Hair follicular keratinocyte (primary cell): Measurements from ENCODE around the gene OR4A16. TPM values are rescaled to one million over a fixed set of nuclear protein-coding genes. Genes with fewer than 3 reads are reported as not detected.

ENCODE experiments used
- total RNA-seq: library from RNA; depleted of rRNA; stranded (reverse); fragments of >200 nt; gene quantifications from 2 replicates; pipeline ENCODE4 v1.2.3, GENCODE V29; 2015

The OR4A16 gene, protein sequence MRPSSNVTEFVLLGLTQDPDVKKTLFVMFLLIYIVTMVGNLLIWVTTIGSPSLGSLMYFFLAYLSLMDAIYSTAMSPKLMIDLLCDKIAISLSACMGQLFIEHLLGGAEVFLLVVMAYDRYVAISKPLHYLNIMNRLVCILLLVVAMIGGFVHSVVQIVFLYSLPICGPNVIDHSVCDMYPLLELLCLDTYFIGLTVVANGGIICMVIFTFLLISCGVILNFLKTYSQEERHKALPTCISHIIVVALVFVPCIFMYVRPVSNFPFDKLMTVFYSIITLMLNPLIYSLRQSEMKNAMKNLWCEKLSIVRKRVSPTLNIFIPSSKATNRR
- not detected in 2 replicates for total RNA-seq

GRCh38 chr11:55342901-55343300 is at the start of gene OR4A16:
TSS of gene OR4A16 (plus strand) at chr11:55343201. CDS start at chr11:55343201, 0 bp downstream.

GRCh38 chr11:55367674-55368073 is 24.7 kb downstream of the OR4A16 start, which contains the start of gene OR4A15:
TSS of gene OR4A15 (plus strand) at chr11:55367974. CDS start at chr11:55367974, 0 bp downstream.

Other genes starting within 250 kb of the OR4A16 start
- not detected in 2 replicates for gene TRIM48, start 81.0 kb upstream of the OR4A16 start, total RNA-seq
- not detected in 2 replicates for gene OR4A15, start 24.8 kb downstream of the OR4A16 start, total RNA-seq
- gene OR4C15, start 211.3 kb downstream of the OR4A16 start, total RNA-seq, result not detected in 2 replicates
- gene OR4C16, start 228.9 kb downstream of the OR4A16 start, total RNA-seq, result not detected in 2 replicates